Medulla oblongata (tissue), 1 donor: ENCODE results near the gene CD300E.

Experiments used
- DNase-seq: peaks from one replicate; pipeline ENCODE4 v3.0.0-alpha.2; 2015; ENCODE audit errors: extremely low spot score

Gene CD300E

GRCh38 chr17:74566132-74566753 is 57.3 kb downstream of the CD300E start:
- DNase-seq, result no peak

DNA sequence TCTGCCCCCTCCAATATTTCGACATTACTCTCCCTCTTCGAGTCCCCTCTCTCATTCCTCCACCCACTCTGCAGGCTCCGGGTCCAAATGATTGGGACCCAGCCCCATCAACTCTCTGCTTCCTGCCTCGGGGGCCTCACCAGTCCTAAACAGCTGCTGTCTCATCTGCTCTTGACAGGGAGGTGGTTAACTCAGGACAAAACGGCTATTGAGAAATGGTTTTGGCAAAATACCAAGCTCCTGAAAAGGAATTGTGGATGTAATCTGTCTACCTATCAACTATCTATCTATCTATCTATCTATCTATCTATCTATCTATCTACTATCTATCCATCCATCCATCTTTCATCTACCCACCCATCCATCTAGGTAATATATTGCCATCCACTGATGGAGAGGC is 58.4 kb downstream of the CD300E start:
- DNase-seq, result no peak

DNA sequence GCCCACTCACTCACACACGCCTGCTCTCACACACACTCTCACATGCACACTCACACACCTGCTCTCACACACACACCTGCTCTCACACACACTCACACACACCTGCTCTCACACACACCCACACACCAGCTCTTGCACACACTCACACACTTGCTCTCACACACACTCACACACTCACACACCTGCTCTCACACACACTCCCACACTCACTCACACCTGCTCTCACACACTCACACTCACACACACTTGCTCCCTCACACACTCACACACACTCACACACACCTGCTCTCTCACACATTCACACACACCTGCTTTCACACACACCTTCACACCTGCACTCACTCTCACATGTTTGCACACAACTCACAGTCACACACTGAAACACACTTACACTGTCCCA is 60.2 kb downstream of the CD300E start:
- no peak for DNase-seq

DNA sequence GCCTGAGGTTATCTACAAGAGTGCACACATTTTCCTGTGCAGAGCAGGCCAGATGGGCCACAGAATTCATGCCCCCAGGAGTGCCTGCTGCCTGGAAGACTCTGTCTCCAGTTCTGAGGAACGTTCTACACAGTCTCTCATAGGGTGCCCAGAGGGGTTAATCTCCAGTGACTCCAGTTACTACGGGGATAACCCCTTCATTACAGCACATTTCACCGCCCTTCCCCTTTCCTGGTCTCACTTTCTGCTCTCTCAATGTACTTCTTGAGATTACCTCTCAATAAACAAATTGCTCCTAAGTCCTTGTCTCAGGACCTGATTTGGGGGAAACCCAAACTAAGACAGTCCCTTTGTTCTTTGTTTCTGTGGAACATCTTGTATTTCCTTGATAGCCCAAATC is 62.0 kb downstream of the CD300E start:
- DNase-seq, result no peak
